ENCODE results near the gene SLC26A8.

The SLC26A8 gene, protein sequence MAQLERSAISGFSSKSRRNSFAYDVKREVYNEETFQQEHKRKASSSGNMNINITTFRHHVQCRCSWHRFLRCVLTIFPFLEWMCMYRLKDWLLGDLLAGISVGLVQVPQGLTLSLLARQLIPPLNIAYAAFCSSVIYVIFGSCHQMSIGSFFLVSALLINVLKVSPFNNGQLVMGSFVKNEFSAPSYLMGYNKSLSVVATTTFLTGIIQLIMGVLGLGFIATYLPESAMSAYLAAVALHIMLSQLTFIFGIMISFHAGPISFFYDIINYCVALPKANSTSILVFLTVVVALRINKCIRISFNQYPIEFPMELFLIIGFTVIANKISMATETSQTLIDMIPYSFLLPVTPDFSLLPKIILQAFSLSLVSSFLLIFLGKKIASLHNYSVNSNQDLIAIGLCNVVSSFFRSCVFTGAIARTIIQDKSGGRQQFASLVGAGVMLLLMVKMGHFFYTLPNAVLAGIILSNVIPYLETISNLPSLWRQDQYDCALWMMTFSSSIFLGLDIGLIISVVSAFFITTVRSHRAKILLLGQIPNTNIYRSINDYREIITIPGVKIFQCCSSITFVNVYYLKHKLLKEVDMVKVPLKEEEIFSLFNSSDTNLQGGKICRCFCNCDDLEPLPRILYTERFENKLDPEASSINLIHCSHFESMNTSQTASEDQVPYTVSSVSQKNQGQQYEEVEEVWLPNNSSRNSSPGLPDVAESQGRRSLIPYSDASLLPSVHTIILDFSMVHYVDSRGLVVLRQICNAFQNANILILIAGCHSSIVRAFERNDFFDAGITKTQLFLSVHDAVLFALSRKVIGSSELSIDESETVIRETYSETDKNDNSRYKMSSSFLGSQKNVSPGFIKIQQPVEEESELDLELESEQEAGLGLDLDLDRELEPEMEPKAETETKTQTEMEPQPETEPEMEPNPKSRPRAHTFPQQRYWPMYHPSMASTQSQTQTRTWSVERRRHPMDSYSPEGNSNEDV

DNA sequence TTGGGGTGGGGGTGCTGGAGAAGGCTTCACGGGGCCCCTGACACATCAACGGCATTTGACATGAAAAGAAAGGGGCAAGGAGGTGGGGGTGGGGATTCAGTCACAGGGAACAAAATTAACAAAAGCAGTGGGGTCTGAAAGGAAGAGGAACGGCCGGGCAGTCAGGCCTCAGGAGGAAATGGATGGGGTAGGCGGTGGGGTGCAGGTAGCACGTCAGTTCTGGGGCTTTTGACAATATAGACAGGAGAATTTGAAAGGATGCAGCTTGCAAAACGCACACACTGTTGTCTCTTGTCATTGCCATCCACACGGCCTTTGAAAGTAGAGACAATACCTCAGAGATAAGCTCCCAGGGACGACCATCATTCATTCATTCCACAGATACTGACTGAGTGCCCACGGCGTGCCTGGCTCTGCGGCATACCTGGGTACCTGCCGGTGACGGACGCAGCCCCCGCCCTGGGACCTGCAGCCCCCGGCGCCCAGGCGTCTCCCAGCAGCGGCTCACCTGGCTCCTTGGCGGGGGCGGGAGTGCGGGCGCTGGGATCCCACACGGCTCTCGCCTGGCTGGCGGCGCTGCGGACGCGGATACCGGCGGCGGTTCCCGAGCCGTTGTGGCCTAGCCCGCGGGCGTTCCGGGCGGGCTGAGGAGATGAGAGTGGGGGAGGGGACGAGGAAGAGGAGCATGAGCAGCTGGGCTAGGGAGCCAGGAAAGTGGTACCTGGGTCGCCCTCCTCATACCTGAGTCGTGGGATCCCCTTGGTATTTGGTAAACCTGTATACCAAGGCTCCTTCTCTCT lies at the start of gene SLC26A8:
Gene SLC26A8, minus strand, starts transcription at position 646 of the 800 bp plus-strand sequence. CDS start 4,934 bp downstream, outside the sequence.
- Histone ChIP-seq H3K4me3 (ENCODE audit: low read depth, low read length) (peak within 1 kb of the TSS; percentile 59), H3K9ac (ENCODE audit: low read depth, low read length) (peak within 1 kb of the TSS; percentile 47), H3K36me3 (ENCODE audit: control insufficient read depth, insufficient read depth, low read length) (no peaks in the 10 kb centered on the region), H3K4me1 (ENCODE audit: control insufficient read depth, insufficient read depth, low read length) (peaks cover 27% of the 10 kb centered on the region), H3K27me3 (ENCODE audit: control insufficient read depth, insufficient read depth, low read length) (no peaks in the 10 kb centered on the region), H3K9me3 (ENCODE audit: control insufficient read depth, insufficient read depth, low read length) (no peaks in the 10 kb centered on the region)

DNA sequence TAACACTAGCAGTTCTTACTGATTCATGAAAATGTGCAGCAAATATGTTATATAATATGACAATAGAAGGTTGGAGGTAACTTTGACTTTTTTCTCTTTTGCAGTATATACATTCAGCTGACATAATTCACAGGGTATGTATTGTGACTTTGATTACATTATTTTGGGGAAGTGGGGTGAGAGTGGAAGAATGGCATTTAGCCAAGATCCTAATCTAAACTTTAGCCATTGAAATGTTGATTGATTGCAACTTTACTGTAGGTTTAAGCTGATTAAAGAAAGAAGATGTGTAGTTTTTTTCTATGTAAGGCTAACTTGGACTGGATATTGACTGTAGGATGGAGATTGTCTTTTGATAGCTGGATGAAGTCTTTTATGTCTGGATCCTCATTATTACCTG lies 49.1 kb upstream of the SLC26A8 start:
- Histone ChIP-seq H3K36me3 (ENCODE audit: control insufficient read depth, insufficient read depth, low read length) (no peaks in the 10 kb centered on the region), H3K9me3 (ENCODE audit: control insufficient read depth, insufficient read depth, low read length) (no peaks in the 10 kb centered on the region), H3K27me3 (ENCODE audit: control insufficient read depth, insufficient read depth, low read length) (no peaks in the 10 kb centered on the region), H3K4me1 (ENCODE audit: control insufficient read depth, insufficient read depth, low read length) (no peaks in the 10 kb centered on the region), H3K4me3 (ENCODE audit: low read depth, low read length) (no peak overlapping the region), H3K9ac (ENCODE audit: low read depth, low read length) (no peak overlapping the region)

DNA sequence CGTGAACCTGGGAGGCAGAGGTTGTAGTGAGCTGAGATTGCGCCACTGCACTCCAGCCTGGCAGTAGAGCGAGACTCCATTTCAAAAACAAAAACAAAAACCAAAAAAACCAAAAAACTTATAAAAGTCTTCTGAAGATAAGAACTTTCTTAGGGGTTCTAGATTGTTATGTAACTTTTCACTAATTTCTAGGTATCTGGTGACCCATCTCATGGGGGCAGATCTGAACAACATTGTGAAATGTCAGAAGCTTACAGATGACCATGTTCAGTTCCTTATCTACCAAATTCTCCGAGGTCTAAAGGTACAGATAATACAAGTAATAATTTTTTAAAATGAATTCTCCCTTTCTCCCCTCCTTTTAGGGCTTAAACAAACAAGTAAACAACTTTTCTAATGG lies 48.2 kb upstream of the SLC26A8 start:
- H3K4me1 ChIP-seq (ENCODE audit: control insufficient read depth, insufficient read depth, low read length): no peaks in the 10 kb centered on the region
- H3K27me3 ChIP-seq (ENCODE audit: control insufficient read depth, insufficient read depth, low read length): no peaks in the 10 kb centered on the region
- no peak overlapping the region for H3K9ac ChIP-seq (ENCODE audit: low read depth, low read length)
- no peak overlapping the region for H3K4me3 ChIP-seq (ENCODE audit: low read depth, low read length)
- no peaks in the 10 kb centered on the region for H3K36me3 ChIP-seq (ENCODE audit: control insufficient read depth, insufficient read depth, low read length)
- no peaks in the 10 kb centered on the region for H3K9me3 ChIP-seq (ENCODE audit: control insufficient read depth, insufficient read depth, low read length)

DNA sequence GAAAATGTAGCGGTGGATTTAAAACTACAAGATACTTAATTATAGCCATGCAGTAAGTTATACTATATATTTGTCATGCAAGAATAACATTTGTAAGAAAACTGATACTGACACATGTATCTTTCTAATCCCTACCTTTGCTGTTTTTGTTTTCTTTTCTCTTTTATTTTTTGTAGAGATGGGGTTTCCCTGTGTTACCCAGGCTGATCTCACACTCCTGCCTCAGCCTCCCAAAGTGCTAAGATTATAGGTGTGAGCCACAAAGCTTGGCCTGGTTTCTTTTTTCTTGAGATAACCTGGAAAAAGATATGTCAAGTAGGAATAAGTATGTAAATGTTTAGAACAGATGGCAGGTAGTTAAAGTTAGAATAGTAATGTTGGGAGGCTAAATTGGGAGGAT lies 47.3 kb upstream of the SLC26A8 start:
- Histone ChIP-seq H3K9me3 (ENCODE audit: control insufficient read depth, insufficient read depth, low read length) (no peaks in the 10 kb centered on the region), H3K36me3 (ENCODE audit: control insufficient read depth, insufficient read depth, low read length) (no peaks in the 10 kb centered on the region), H3K4me1 (ENCODE audit: control insufficient read depth, insufficient read depth, low read length) (no peaks in the 10 kb centered on the region), H3K9ac (ENCODE audit: low read depth, low read length) (no peak overlapping the region), H3K4me3 (ENCODE audit: low read depth, low read length) (no peak overlapping the region), H3K27me3 (ENCODE audit: control insufficient read depth, insufficient read depth, low read length) (no peaks in the 10 kb centered on the region)

DNA sequence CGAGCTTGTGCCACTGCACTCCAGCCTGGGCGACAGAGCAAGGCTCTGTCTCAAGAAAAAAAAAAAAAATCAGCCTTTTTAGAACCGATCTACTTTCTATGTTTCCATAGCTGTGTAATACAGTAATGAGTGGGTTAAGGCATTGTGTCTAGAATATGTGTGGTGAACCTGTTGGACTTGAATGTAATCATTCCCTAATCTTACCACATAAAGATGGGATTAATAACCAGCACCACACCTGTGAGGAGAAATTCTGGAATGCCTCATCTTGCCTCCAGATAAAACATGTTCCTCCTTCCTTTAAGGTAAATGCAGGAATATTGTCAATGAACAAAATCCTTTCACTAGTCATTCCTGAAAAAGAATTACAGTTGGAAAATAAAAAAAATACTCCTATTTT lies 46.8 kb upstream of the SLC26A8 start:
- no peaks in the 10 kb centered on the region for H3K36me3 ChIP-seq (ENCODE audit: control insufficient read depth, insufficient read depth, low read length)
- no peaks in the 10 kb centered on the region for H3K4me1 ChIP-seq (ENCODE audit: control insufficient read depth, insufficient read depth, low read length)
- no peak overlapping the region for H3K4me3 ChIP-seq (ENCODE audit: low read depth, low read length)

DNA sequence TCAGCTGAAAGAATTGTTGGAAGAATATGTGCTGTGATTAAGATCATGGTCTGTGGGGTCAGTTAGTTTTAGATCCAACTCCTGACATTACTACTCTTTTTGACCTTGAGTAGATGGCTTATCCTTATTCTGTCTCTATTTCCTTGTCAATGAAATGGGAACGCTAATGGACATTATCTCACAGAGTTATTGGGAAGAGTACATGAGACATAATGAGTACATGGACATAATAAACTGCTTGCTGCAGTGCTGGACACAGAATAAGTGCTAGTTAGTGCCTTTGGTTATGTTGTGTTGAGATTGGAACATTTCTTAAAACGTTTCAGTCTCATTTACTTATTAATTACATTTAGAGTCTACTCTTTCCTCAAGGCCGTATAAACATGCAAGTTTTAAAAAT lies 45.8 kb upstream of the SLC26A8 start:
- Histone ChIP-seq H3K9me3 (ENCODE audit: control insufficient read depth, insufficient read depth, low read length) (no peaks in the 10 kb centered on the region), H3K4me3 (ENCODE audit: low read depth, low read length) (no peak overlapping the region), H3K4me1 (ENCODE audit: control insufficient read depth, insufficient read depth, low read length) (no peaks in the 10 kb centered on the region), H3K36me3 (ENCODE audit: control insufficient read depth, insufficient read depth, low read length) (no peaks in the 10 kb centered on the region), H3K27me3 (ENCODE audit: control insufficient read depth, insufficient read depth, low read length) (no peaks in the 10 kb centered on the region), H3K9ac (ENCODE audit: low read depth, low read length) (no peak overlapping the region)

More for the DNA sequence above, 46.8 kb upstream of the SLC26A8 start:
- H3K27me3 ChIP-seq (ENCODE audit: control insufficient read depth, insufficient read depth, low read length): no peaks in the 10 kb centered on the region
- no peaks in the 10 kb centered on the region for H3K9me3 ChIP-seq (ENCODE audit: control insufficient read depth, insufficient read depth, low read length)
- H3K9ac ChIP-seq (ENCODE audit: low read depth, low read length): no peak overlapping the region

DNA sequence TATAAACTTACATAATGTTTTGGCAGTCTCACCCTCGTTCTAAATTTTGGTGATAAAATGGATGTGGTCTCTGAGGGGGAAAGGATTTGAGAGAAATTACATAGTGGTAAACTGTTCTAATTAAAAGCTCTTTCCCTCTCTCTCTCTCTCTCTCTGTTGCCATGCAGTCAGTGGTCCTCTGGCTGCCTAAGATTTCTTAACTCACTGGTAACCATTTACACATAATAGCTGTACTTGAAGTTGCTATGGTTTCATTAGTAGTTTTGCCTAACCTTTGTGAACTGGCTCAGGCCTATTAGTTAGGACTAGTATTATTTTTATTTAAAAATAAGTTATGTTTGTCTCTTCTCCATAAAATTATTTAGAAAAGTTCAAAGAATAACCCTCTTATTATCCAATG lies 45.1 kb upstream of the SLC26A8 start:
- no peaks in the 10 kb centered on the region for H3K9me3 ChIP-seq (ENCODE audit: control insufficient read depth, insufficient read depth, low read length)
- no peaks in the 10 kb centered on the region for H3K27me3 ChIP-seq (ENCODE audit: control insufficient read depth, insufficient read depth, low read length)
- no peaks in the 10 kb centered on the region for H3K36me3 ChIP-seq (ENCODE audit: control insufficient read depth, insufficient read depth, low read length)
- no peak overlapping the region for H3K9ac ChIP-seq (ENCODE audit: low read depth, low read length)
- no peaks in the 10 kb centered on the region for H3K4me1 ChIP-seq (ENCODE audit: control insufficient read depth, insufficient read depth, low read length)
- H3K4me3 ChIP-seq (ENCODE audit: low read depth, low read length): no peak overlapping the region

DNA sequence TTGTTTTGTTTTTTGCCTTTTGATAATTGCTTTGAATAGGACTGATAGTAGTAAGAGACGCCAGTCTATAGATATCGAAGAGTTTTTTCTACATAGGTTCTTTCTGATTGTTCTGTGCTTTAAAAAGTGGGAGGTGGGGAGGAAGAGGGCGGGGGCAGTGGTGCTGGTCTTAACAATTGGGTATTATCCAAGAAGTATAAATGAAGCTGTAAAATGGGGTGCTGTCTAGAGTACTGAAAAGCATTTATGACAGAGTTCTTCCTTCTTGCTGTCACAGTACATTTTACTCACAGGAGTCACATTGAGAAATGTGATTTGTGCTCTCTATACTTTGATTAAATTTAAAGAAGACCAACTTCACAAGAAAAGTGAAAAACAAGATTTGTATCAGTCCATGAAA lies 44.1 kb upstream of the SLC26A8 start:
- H3K36me3 ChIP-seq (ENCODE audit: control insufficient read depth, insufficient read depth, low read length): no peaks in the 10 kb centered on the region
- no peak overlapping the region for H3K4me3 ChIP-seq (ENCODE audit: low read depth, low read length)
- no peak overlapping the region for H3K9ac ChIP-seq (ENCODE audit: low read depth, low read length)
- H3K27me3 ChIP-seq (ENCODE audit: control insufficient read depth, insufficient read depth, low read length): no peaks in the 10 kb centered on the region
- no peaks in the 10 kb centered on the region for H3K9me3 ChIP-seq (ENCODE audit: control insufficient read depth, insufficient read depth, low read length)
- H3K4me1 ChIP-seq (ENCODE audit: control insufficient read depth, insufficient read depth, low read length): no peaks in the 10 kb centered on the region

DNA sequence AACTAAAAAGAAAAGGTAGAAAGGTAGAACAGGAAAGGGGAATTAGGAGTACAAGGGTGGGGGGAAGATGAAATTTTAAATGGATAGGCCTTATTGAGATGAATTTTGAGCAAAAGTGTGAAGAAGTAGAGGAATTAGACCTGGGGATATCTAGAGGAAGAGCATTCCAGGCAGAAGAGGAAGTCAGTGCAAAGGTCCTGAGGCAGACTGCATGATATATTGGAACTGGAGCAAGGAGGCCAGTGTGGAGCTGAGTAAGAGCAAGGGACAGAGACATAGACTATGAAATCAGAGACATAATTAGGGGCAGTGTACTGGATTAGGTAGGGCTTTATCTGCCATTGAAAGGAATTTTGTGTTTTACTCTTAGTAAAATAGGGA lies 43.6 kb upstream of the SLC26A8 start:
- Histone ChIP-seq H3K4me3 (ENCODE audit: low read depth, low read length) (no peak overlapping the region), H3K27me3 (ENCODE audit: control insufficient read depth, insufficient read depth, low read length) (no peaks in the 10 kb centered on the region), H3K9ac (ENCODE audit: low read depth, low read length) (no peak overlapping the region), H3K9me3 (ENCODE audit: control insufficient read depth, insufficient read depth, low read length) (no peaks in the 10 kb centered on the region), H3K4me1 (ENCODE audit: control insufficient read depth, insufficient read depth, low read length) (no peaks in the 10 kb centered on the region), H3K36me3 (ENCODE audit: control insufficient read depth, insufficient read depth, low read length) (no peaks in the 10 kb centered on the region)

DNA sequence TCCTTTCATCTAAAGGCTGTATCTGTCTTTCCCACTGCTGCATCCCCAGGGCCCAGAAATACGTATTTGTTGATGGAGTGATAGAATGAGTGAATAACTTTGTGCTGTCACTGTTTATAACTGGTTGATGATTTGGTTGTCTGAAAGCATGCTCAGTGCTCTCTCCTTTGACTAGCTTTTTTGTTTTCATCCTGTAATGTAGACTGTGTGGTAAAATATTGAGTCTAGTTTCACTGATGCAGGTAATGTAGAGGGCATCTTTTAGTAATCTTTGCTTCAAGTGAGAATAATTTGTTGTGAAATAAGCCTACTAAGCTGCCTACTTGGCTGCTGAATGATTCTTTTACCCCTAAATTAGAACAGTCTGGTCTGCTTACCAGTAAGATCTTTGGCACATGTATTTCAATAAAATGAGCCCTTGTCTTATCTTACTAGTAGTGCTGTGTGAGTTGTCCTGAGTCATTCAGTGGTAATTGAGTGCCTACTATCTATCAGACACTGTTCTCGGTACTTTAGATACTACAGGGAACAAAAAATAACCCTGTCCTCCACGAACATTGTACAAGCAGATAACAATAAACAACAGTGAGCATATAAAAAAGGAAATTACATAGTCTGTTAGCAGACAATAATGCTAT lies 43.1 kb upstream of the SLC26A8 start:
- H3K4me3 ChIP-seq (ENCODE audit: low read depth, low read length): no peak overlapping the region
- H3K36me3 ChIP-seq (ENCODE audit: control insufficient read depth, insufficient read depth, low read length): no peaks in the 10 kb centered on the region
- no peaks in the 10 kb centered on the region for H3K4me1 ChIP-seq (ENCODE audit: control insufficient read depth, insufficient read depth, low read length)
- no peaks in the 10 kb centered on the region for H3K9me3 ChIP-seq (ENCODE audit: control insufficient read depth, insufficient read depth, low read length)
- no peaks in the 10 kb centered on the region for H3K27me3 ChIP-seq (ENCODE audit: control insufficient read depth, insufficient read depth, low read length)
- no peak overlapping the region for H3K9ac ChIP-seq (ENCODE audit: low read depth, low read length)

DNA sequence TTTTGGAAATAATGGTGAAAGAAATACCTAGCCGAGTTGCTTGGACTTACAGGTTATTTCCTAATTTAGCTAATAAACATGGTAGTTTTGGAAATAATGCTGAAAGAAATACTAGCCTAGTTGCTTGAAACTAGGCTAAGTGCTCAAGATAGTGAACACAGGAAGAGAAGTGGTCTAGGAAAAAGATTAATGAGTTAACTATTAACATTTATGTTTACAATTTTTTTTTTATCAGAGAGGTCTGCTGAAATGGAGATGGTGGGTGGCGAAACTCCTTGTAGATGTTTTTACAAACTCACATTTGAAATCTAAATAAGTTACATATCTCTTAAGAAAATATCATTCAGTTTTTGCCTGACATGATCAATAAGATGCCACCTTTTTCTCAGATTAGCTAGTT lies 42.4 kb upstream of the SLC26A8 start:
- H3K36me3 ChIP-seq (ENCODE audit: control insufficient read depth, insufficient read depth, low read length): no peaks in the 10 kb centered on the region
- no peaks in the 10 kb centered on the region for H3K4me1 ChIP-seq (ENCODE audit: control insufficient read depth, insufficient read depth, low read length)
- no peak overlapping the region for H3K9ac ChIP-seq (ENCODE audit: low read depth, low read length)

More for the DNA sequence above, 42.4 kb upstream of the SLC26A8 start:
- Histone ChIP-seq H3K9me3 (ENCODE audit: control insufficient read depth, insufficient read depth, low read length) (no peaks in the 10 kb centered on the region), H3K4me3 (ENCODE audit: low read depth, low read length) (no peak overlapping the region), H3K27me3 (ENCODE audit: control insufficient read depth, insufficient read depth, low read length) (no peaks in the 10 kb centered on the region)
